Osteoblast (primary cell): ENCODE results near the gene NTRK2. TPM values are rescaled to one million over a fixed set of nuclear protein-coding genes. Genes with fewer than 3 reads are reported as not detected.

ENCODE experiments used
- DNase-seq: peaks from one replicate; pipeline ENCODE4 v3.0.0; 2011; ENCODE audit warnings: low spot score, mixed read lengths; ENCODE audit not compliant: insufficient read length; ENCODE audit errors: missing footprints
- H2AFZ ChIP-seq: 2 replicates; pipeline ENCODE4 v1.6.0; 2011; ENCODE audit warnings: mild to moderate bottlenecking, low read length
- H3K27ac ChIP-seq: 2 replicates; pipeline ENCODE4 v1.5.1; 2011; ENCODE audit warnings: mild to moderate bottlenecking, low read depth, low read length, moderate library complexity
- H3K27me3 ChIP-seq: 2 replicates; pipeline ENCODE4 v1.6.0; 2012; ENCODE audit warnings: mild to moderate bottlenecking, control low read depth, inconsistent platforms, low read length, moderate library complexity; ENCODE audit not compliant: insufficient read depth
- H3K36me3 ChIP-seq: 2 replicates; pipeline ENCODE4 v1.5.1; 2011; ENCODE audit warnings: mild to moderate bottlenecking, low read length, control low read depth, moderate library complexity; ENCODE audit not compliant: insufficient read depth
- H3K4me1 ChIP-seq: 2 replicates; pipeline ENCODE4 v1.5.1; 2011; ENCODE audit warnings: mild to moderate bottlenecking, low read length, control low read depth, moderate library complexity; ENCODE audit not compliant: insufficient read depth
- H3K4me2 ChIP-seq: 2 replicates; pipeline ENCODE4 v1.6.0; 2011; ENCODE audit warnings: mild to moderate bottlenecking, low read length; ENCODE audit not compliant: insufficient read depth
- H3K4me3 ChIP-seq: fragments of 200-600 bp; sonication (generic); 3 replicates; pipeline ENCODE4 v1.5.1; 2012; ENCODE audit warnings: mild to moderate bottlenecking, low read length, inconsistent platforms; ENCODE audit not compliant: insufficient read depth
- H3K79me2 ChIP-seq: 2 replicates; pipeline ENCODE4 v1.6.0; 2012; ENCODE audit warnings: mild to moderate bottlenecking, low read length, control low read depth, inconsistent platforms; ENCODE audit not compliant: insufficient read depth
- H3K9me3 ChIP-seq: 2 replicates; pipeline ENCODE4 v1.5.1; 2011; ENCODE audit warnings: low read depth, low read length, control low read depth
- H4K20me1 ChIP-seq: 2 replicates; pipeline ENCODE4 v1.6.0; 2012; ENCODE audit warnings: mild to moderate bottlenecking, low read length, control low read depth; ENCODE audit not compliant: insufficient read depth
- total RNA-seq: library from RNA; depleted of rRNA; stranded (reverse); fragments of >200 nt; gene quantifications from 2 replicates; pipeline ENCODE4 v1.2.3, GENCODE V29; 2012
- TF ChIP-seq, protein P1 (sequence below): IDR thresholded peaks from 2 replicates; pipeline ENCODE4 v1.5.1; 2011; ENCODE audit warnings: mild to moderate bottlenecking, low read depth, low read length, moderate library complexity; ENCODE audit errors: extremely low read depth

Gene NTRK2
- total RNA-seq, 1 donor, result 3.3 TPM

DNA sequence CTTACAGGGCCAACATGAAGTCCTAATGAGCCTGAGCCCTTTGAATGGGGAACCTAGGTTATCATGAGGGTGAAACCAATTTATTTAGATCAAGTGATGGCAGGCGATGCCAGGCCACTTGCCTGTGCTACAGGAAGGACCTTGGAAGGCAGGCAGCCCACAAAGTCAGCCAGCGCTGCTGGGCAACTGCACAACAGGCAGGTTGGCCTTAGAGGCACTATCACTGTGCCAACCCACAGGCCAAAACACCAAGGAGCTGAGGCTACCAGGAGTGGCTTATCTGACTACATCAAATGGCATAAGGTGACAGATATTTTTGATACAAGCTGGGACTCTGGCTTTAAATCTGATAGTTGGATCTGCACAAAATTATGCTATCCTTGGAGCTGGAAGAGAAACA, 319.1 kb downstream of the NTRK2 start:
- Histone ChIP-seq H3K36me3 (no peaks in the 10 kb centered on the region), H3K4me1 (no peaks in the 10 kb centered on the region), H3K27ac (no peak overlapping the region), H3K4me3 (no peak overlapping the region), H4K20me1 (no peaks in the 10 kb centered on the region), H3K79me2 (no peaks in the 10 kb centered on the region), H2AFZ (no peak overlapping the region), H3K27me3 (no peaks in the 10 kb centered on the region), H3K9me3 (no peaks in the 10 kb centered on the region), H3K4me2 (no peak overlapping the region)
- TF ChIP-seq, protein P1, sequence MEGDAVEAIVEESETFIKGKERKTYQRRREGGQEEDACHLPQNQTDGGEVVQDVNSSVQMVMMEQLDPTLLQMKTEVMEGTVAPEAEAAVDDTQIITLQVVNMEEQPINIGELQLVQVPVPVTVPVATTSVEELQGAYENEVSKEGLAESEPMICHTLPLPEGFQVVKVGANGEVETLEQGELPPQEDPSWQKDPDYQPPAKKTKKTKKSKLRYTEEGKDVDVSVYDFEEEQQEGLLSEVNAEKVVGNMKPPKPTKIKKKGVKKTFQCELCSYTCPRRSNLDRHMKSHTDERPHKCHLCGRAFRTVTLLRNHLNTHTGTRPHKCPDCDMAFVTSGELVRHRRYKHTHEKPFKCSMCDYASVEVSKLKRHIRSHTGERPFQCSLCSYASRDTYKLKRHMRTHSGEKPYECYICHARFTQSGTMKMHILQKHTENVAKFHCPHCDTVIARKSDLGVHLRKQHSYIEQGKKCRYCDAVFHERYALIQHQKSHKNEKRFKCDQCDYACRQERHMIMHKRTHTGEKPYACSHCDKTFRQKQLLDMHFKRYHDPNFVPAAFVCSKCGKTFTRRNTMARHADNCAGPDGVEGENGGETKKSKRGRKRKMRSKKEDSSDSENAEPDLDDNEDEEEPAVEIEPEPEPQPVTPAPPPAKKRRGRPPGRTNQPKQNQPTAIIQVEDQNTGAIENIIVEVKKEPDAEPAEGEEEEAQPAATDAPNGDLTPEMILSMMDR, result no peak
- DNase-seq, result no peak

DNA sequence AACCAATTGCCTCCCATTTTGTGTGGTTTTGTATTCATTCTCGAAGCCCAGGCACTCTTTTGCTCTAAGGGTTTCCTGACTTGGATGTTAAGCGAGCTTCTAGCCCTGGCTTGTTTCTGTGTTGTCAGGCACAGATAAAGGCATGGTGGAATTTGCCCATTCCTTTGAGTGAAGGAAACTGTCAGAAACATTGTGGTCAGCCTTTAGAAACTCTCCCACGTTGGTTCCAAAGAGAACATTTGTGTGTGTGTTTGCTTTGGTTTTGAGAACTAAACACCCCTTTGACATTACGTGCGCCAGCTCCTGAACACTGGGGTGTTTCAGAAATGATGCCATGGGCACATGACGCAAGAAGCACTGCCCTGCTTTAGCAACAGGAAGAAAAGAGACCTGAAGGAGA, 320.9 kb downstream of the NTRK2 start:
- Histone ChIP-seq H3K27ac (no peak overlapping the region), H2AFZ (no peak overlapping the region), H4K20me1 (no peaks in the 10 kb centered on the region), H3K4me2 (no peak overlapping the region), H3K36me3 (no peaks in the 10 kb centered on the region), H3K79me2 (no peaks in the 10 kb centered on the region), H3K4me1 (no peaks in the 10 kb centered on the region), H3K27me3 (no peaks in the 10 kb centered on the region), H3K4me3 (no peak overlapping the region), H3K9me3 (no peaks in the 10 kb centered on the region)
- TF ChIP-seq, protein P1, result no peak
- DNase-seq, result no peak

DNA sequence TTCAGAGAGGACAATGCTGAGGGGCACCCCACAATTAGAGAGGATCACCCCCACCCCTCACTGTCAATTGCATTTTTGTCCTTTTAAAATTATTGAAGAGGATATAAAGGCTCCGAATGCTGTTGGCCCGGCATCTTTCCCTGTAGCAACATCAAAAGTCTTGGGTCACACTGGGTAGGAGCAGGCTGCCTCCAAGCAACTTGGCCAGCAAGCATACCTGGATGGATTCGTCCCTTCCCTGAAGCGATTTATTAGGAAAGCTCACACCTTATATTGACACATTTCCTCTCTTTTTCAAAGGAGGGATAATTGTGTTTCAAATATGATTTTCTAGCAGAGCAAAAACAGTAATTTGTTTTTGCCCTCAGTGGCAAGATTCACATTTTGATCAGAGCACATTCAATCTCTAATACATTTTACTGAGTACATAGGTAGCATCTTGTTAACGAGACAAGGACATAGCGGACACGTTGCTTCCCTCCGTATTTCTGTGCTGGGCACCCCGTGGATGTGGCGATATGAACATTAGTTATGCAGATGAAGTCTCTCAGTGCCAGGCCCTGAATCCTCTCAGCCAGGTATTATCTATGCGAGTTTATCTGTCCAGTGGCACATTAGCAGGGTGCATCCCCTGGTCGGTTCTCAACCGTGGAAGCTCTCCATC, 321.5 kb downstream of the NTRK2 start:
- H3K9me3 ChIP-seq, result no peaks in the 10 kb centered on the region
- H3K79me2 ChIP-seq, result no peaks in the 10 kb centered on the region
- H3K4me2 ChIP-seq, result no peak overlapping the region
- no peaks in the 10 kb centered on the region for H4K20me1 ChIP-seq
- no peak overlapping the region for H3K27ac ChIP-seq
- H3K4me1 ChIP-seq, result no peaks in the 10 kb centered on the region
- H3K4me3 ChIP-seq, result no peak overlapping the region
- no peak overlapping the region for H2AFZ ChIP-seq
- DNase-seq, result peak; percentile 58
- H3K27me3 ChIP-seq, result no peaks in the 10 kb centered on the region
- TF ChIP-seq, protein P1, result no peak
- H3K36me3 ChIP-seq, result no peaks in the 10 kb centered on the region

DNA sequence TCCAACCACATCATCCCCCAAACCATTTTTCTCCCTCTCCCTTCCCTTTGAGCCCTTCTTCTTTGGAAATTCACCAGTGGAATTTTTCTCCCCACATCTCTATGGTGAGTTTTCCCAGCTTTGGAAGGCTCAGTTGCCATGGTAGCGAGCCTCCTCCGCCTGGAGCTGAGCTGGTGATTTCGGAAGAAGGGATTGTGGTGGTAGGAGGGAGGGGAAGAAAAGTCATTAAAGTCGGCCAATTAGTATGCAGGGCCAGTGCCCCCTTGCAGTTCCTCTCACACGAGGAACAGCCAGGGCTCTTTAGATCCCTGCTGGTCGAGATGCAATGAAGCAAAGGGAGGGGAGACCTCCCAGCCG, 322.0 kb downstream of the NTRK2 start:
- H3K9me3 ChIP-seq, result no peaks in the 10 kb centered on the region

More for the DNA sequence above, 322.0 kb downstream of the NTRK2 start:
- H3K79me2 ChIP-seq, result no peaks in the 10 kb centered on the region
- no peaks in the 10 kb centered on the region for H3K27me3 ChIP-seq
- DNase-seq, result no peak
- no peaks in the 10 kb centered on the region for H3K36me3 ChIP-seq
- H3K4me3 ChIP-seq, result no peak overlapping the region
- no peak overlapping the region for H3K27ac ChIP-seq
- no peaks in the 10 kb centered on the region for H3K4me1 ChIP-seq
- no peak overlapping the region for H3K4me2 ChIP-seq
- no peaks in the 10 kb centered on the region for H4K20me1 ChIP-seq
- H2AFZ ChIP-seq, result no peak overlapping the region
- TF ChIP-seq, protein P1, result no peak
